Kidney (tissue), 14 donors: ENCODE data around the gene CMIP. TPM values are rescaled to one million over a fixed set of nuclear protein-coding genes. Genes with fewer than 3 reads are reported as not detected.
A peak's percentile ranks its signal among the peaks of the same experiment; 100 is the strongest.

Experiments used
- DNase-seq, 5 donors: peaks; one replicate each; pipeline ENCODE4 v3.0.0-alpha.2; 2013 to 2020
- FAIRE-seq: peaks from 2 replicates; lab custom pipeline; 2012; peaks lifted over from hg19 to GRCh38; lab: Jason Lieb, UNC
- H3K27ac ChIP-seq, 2 donors: one replicate each; pipeline ENCODE4 v1.7.0; 2013; ENCODE audit warnings: low read depth in 2 of 2, low read length in 2 of 2, inconsistent platforms in 1 of 2
- H3K27me3 ChIP-seq: one replicate; pipeline ENCODE4 v1.7.1; 2013; ENCODE audit warnings: low read length, inconsistent platforms; ENCODE audit not compliant: control insufficient read depth, insufficient read depth
- H3K36me3 ChIP-seq, 3 donors: one replicate each; pipeline versions ENCODE4 v1.7.0 to v1.7.1; 2013; ENCODE audit warnings: low read length in 3 of 3, control low read depth in 1 of 3, inconsistent platforms in 1 of 3; ENCODE audit not compliant: insufficient read depth in 3 of 3, control insufficient read depth in 2 of 3
- H3K4me1 ChIP-seq, 3 donors: one replicate each; pipeline versions ENCODE4 v1.7.0 to v1.7.1; 2013; ENCODE audit warnings: low read length in 3 of 3, inconsistent platforms in 1 of 3, low read depth in 1 of 3; ENCODE audit not compliant: control insufficient read depth in 2 of 3, insufficient read depth in 2 of 3
- H3K4me3 ChIP-seq, 3 donors: one replicate each; pipeline versions ENCODE4 v1.7.0 to v1.8.1; 2013; ENCODE audit warnings: low read length in 3 of 3, control low read depth in 1 of 3, inconsistent platforms in 1 of 3
- H3K9ac ChIP-seq, 3 donors: one replicate each; pipeline versions ENCODE4 v1.7.0 to v1.7.1; 2013; ENCODE audit warnings: low read length in 3 of 3, control low read depth in 1 of 3, inconsistent platforms in 1 of 3
- H3K9me3 ChIP-seq, 3 donors: one replicate each; pipeline versions ENCODE4 v1.7.0 to v1.7.1; 2013; ENCODE audit warnings: low read length in 3 of 3, control low read depth in 1 of 3, inconsistent platforms in 1 of 3; ENCODE audit not compliant: control insufficient read depth in 2 of 3, insufficient read depth in 1 of 3
- intact Hi-C: fragments of 100-400 bp; cut with DNase I; formaldehyde crosslinking; loops from one replicate; pipeline ENCODE4 v1.11.1; 2022
- polyA plus RNA-seq: library from polyadenylated mRNA; stranded (reverse); fragments of 350-450 nt; fragmentation: Illumina TruSeq; extraction: RNeasy Lipid Tissue Mini Kit (QIAGEN cat#74804); gene quantifications from one replicate; pipeline ENCODE4 v1.2.3, GENCODE V29; 2014; ENCODE audit warnings: low read depth, low replicate concordance; ENCODE audit not compliant: insufficient read depth
- total RNA-seq: library from RNA; stranded (reverse); fragmentation: NEBNext Ultra II Directional; extraction: Animal tissue kit (Norgen Biotek cat#: 25700); gene quantifications from one replicate; pipeline ENCODE4 v1.2.1, GENCODE V29; 2021
- TF ChIP-seq, protein P1 (sequence below): IDR thresholded peaks from 3 replicates; pipeline ENCODE4 v1.5.1; 2012; ENCODE audit warnings: mild to moderate bottlenecking, moderate library complexity, borderline replicate concordance; ENCODE audit not compliant: insufficient read depth; ENCODE audit errors: extremely low read depth
- donor health status: control.
- donor health status: control.
- donor health status: control.
- donor health status: control.
- donor health status: control.
- donor health status: DM: yes; HTN: yes; CAD: no.
- donor health status: Normal renal cell carcinoma (clear cell type).

The CMIP gene
- total and polyA plus RNA-seq, 2 donors from 2014 or later, result 16.6 to 65.7 TPM

DNA sequence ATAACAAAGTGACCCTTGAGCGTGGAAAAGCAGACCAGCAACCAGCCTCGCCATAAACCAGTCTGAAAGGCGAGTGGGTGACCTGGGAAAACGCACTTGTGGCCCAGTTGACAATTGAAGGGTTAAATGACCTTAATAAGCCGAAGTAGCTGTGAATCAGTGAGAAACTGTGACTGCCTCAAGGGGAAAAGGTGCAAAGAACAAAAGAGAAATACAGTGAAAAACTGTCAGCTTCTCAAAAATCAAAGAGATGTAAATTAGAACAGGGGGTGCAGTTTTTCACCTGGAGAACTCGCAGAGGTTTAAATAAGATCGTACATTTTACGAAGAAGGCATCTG lies 124.1 kb downstream of the CMIP start:
- Histone ChIP-seq H3K27ac (peak overlapping the region in 1 of 2 donors; percentile 80), H3K27me3 (no peaks in the 10 kb centered on the region), H3K4me1 (peaks cover 0 to 15% (median 9%) of the 10 kb centered on the region in 3 donors), H3K36me3 (no peaks in the 10 kb centered on the region), H3K9ac (no peak overlapping the region), H3K9me3 (no peaks in the 10 kb centered on the region), H3K4me3 (no peak overlapping the region)
- DNase-seq (no peak), FAIRE-seq (no peak)
- TF ChIP-seq, protein P1, sequence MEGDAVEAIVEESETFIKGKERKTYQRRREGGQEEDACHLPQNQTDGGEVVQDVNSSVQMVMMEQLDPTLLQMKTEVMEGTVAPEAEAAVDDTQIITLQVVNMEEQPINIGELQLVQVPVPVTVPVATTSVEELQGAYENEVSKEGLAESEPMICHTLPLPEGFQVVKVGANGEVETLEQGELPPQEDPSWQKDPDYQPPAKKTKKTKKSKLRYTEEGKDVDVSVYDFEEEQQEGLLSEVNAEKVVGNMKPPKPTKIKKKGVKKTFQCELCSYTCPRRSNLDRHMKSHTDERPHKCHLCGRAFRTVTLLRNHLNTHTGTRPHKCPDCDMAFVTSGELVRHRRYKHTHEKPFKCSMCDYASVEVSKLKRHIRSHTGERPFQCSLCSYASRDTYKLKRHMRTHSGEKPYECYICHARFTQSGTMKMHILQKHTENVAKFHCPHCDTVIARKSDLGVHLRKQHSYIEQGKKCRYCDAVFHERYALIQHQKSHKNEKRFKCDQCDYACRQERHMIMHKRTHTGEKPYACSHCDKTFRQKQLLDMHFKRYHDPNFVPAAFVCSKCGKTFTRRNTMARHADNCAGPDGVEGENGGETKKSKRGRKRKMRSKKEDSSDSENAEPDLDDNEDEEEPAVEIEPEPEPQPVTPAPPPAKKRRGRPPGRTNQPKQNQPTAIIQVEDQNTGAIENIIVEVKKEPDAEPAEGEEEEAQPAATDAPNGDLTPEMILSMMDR, result no peak
- intact Hi-C loops, result no loop called here

DNA sequence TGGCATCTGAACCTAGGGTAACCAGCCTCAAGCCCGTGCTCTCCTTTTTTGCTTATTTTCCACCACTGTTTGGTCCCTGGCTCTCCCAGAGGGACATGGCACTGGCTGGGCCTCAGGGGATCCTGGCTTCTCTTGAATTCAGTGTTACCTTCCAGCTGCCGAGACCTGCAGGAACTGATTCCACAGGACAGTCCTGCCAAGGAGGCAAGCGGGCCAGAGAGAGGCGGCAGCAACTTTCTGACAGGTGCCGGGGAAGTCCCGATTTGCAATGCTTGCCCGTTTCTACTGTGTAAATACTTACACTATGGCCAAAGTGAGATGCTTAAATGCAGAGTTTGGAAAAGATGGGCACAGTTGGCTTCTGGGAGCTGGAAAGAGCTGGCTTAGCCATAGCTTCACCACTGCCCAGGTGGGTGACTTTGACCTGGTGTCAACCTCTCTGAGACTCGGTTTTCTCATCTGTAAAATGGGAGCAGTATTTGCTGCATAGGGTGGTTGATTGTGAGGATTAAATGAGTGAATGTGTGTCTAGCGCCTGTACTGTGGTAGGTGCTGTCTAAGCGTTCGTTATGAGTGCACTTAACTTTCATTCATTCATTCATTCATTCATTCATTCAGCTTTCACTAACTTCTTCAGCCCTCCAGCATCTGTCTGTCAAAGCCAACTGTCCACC lies 124.9 kb downstream of the CMIP start:
- Histone ChIP-seq H3K9ac (no peak overlapping the region), H3K27me3 (no peaks in the 10 kb centered on the region), H3K9me3 (no peaks in the 10 kb centered on the region), H3K27ac (no peak overlapping the region), H3K4me3 (no peak overlapping the region), H3K4me1 (peaks cover 0 to 16% (median 13%) of the 10 kb centered on the region in 3 donors), H3K36me3 (no peaks in the 10 kb centered on the region)
- intact Hi-C loops, result no loop called here
- DNase-seq (peak in 1 of 5 donors; percentile 28), FAIRE-seq (no peak)
- TF ChIP-seq, protein P1, result no peak

DNA sequence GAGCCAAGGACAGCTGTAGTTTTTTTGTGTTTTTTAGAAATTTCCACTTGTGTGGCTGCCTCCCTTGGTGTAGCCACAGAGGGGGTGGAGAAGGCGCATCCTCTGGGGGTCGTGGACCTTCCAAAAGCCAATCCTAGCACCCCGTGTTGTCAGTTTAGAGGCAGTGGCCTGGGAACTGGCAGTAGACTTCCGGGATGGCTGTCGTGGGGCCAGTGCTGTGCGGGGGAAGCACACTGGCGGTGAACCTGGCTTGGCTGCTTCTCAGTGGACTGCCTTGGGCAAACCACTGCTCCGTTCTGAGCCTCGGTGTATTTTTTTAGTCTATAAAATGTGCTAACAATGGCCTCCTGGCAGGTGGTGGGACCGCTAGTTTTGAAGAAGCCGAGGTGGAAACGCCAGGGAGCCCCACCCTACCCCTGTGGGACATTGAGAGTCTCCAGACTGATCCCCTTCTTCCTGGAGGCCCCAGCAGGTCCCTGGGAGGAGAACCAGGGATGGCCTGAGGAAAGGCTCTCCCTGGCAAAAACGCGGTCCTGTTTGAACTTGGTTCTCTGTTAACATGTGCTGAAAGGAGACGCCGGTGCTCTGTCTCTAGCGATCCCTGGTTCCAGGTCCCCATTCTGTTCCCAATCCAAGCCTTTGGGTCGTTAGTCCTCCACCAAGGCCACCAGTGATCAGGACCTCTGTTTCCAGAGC lies 125.7 kb downstream of the CMIP start:
- peaks cover 0 to 16% (median 13%) of the 10 kb centered on the region in 3 donors for H3K4me1 ChIP-seq
- no peaks in the 10 kb centered on the region for H3K36me3 ChIP-seq
- H3K27me3 ChIP-seq, result no peaks in the 10 kb centered on the region
- DNase-seq (no peak), FAIRE-seq (no peak)
- no peak overlapping the region for H3K9ac ChIP-seq
- no peak overlapping the region for H3K4me3 ChIP-seq
- H3K9me3 ChIP-seq, result no peaks in the 10 kb centered on the region
- no peak overlapping the region for H3K27ac ChIP-seq
- TF ChIP-seq, protein P1, result no peak
- intact Hi-C loops, result no loop called here
